Spleen (tissue), 7 donors: ENCODE measurements around the gene GTF2I.
"Not testable (repeated sequence)": the region's sequence is repeated elsewhere in the genome, so short reads cannot be mapped to it uniquely, and the experiment has no call there.

Experiments
- CTCF ChIP-seq, 11 experiments: fragments of 200-600 bp in 7 of 11; fragments of 450-650 bp in 4 of 11; sonication (generic) in 4 of 11; IDR thresholded peaks in 8 of 11; conservative IDR thresholded peaks in 3 of 11; 1 replicate in 7 of 11; 2 replicates in 4 of 11; pipeline versions ENCODE4 v1.4.0 to v1.8.0; 2016 to 2021; ENCODE audit warnings: antibody characterized with exemption in 11 of 11, inconsistent platforms in 4 of 11, mild to moderate bottlenecking in 1 of 11
- POLR2A ChIP-seq, 3 donors: fragments of 450-650 bp; IDR thresholded peaks; one replicate each; pipeline ENCODE4 v1.5.1; 2017; ENCODE audit warnings: antibody characterized with exemption in 3 of 3, mild to moderate bottlenecking in 1 of 3
- POLR2AphosphoS5 ChIP-seq, 3 donors: sonication (generic); formaldehyde crosslinking; IDR thresholded peaks; one replicate each; pipeline ENCODE4 v1.5.1; 2017; ENCODE audit warnings: antibody characterized with exemption in 3 of 3
- donor health status: DM: no; HTN: no; CAD: no; lungs with moderate emphysema.
- donor health status: DM: no; HTN: no; CAD: no.
- donor health status: DM: no; HTN: no; CAD: no.

GRCh38 chr7:74781746-74782145 lies 124.2 kb downstream of the GTF2I start:
- not testable (repeated sequence) for TF ChIP-seq CTCF (IDR thresholded peaks at IDR 0.05 in 8 of 11, conservative IDR thresholded peaks at IDR 0.05 in 3 of 11); POLR2A (IDR thresholded peaks at IDR 0.05); POLR2AphosphoS5 (IDR thresholded peaks at IDR 0.05)
